OCI-LY1 (cell line): Measurements from ENCODE around the gene UNC13A.

Experiments used
- EZH2 ChIP-seq: fragments of 200-600 bp; sonication (generic), shearing (Covaris generic); IDR thresholded peaks from 2 replicates; pipeline ENCODE4 v1.8.0; 2017; ENCODE audit warnings: borderline replicate concordance, mixed run types, mild to moderate bottlenecking, antibody characterized with exemption, low read length, moderate library complexity, mixed read lengths
- TF ChIP-seq, protein P1 (sequence below): fragments of 200-600 bp; sonication (generic), shearing (Covaris generic); IDR thresholded peaks from 2 replicates; pipeline ENCODE4 v1.5.1; 2017; ENCODE audit warnings: mild to moderate bottlenecking, antibody characterized with exemption, low read length, moderate library complexity, mixed read lengths

DNA sequence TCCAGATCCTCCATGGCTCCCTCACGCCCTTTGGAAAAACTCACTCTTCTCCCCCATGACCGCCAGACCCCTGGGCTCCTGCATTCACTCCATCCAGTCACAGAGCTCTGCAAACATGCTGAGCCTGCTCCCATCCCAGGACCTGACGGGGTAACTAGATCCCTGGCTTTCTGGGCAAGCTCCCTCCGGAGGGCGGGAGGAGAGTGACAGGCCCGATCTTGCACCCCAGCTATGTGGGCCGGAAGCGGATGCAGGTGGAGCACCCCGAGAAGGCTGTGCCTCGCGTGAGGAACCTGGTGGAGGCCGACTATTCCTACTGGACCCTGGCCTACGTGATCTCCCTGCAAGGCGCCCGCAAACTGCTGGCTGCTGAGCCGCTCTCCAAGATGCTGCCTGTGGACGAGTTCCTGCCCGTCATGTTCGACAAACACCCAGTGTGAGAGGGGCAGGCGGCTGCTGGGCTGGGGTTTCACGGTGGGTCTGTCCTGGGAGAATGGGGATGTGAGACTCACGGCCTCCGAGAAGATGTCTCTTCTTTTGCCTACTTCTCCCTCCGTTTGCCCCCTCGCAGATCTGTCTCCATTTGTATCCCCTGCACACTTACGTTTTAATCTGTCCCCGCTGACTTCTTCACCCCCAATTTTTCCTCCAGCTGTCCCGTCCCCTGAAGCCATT, 107.5 kb downstream of the UNC13A start:
- TF ChIP-seq, protein P1, sequence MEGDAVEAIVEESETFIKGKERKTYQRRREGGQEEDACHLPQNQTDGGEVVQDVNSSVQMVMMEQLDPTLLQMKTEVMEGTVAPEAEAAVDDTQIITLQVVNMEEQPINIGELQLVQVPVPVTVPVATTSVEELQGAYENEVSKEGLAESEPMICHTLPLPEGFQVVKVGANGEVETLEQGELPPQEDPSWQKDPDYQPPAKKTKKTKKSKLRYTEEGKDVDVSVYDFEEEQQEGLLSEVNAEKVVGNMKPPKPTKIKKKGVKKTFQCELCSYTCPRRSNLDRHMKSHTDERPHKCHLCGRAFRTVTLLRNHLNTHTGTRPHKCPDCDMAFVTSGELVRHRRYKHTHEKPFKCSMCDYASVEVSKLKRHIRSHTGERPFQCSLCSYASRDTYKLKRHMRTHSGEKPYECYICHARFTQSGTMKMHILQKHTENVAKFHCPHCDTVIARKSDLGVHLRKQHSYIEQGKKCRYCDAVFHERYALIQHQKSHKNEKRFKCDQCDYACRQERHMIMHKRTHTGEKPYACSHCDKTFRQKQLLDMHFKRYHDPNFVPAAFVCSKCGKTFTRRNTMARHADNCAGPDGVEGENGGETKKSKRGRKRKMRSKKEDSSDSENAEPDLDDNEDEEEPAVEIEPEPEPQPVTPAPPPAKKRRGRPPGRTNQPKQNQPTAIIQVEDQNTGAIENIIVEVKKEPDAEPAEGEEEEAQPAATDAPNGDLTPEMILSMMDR, result no peak
- no peak for TF ChIP-seq EZH2
